T-helper 1 cell treated with Interleukin-12 subunit alpha and Interleukin-12 subunit beta and Interleukin-4 antibody, amounts not matched to agents 30 ng/mL and 1 ng/mL, for 36 hours (primary cell): Measurements from ENCODE around the gene HTR3A. TPM values are rescaled to one million over a fixed set of nuclear protein-coding genes. Genes with fewer than 3 reads are reported as not detected.
"Not testable (repeated sequence)": the region's sequence is repeated elsewhere in the genome, so short reads cannot be mapped to it uniquely, and the experiment has no call there.

Source experiments
- intact Hi-C: fragments of 100-400 bp; cut with micrococcal nuclease; formaldehyde crosslinking; loops from one replicate; pipeline ENCODE4 v1.15.1; 2024
- total RNA-seq: library from RNA; stranded (reverse); gene quantifications from 2 replicates; pipeline ENCODE4 v1.2.3, GENCODE V29; 2022

HTR3A gene
- not detected in 2 replicates for total RNA-seq

- intact Hi-C loops: no loop called here
These were observed at the start of gene HTR3A for GRCh38 chr11:113974741-113975470. Gene HTR3A (plus strand): TSS chr11:113975108. CDS start chr11:113975326, 218 bp downstream.

GRCh38 chr11:113926273-113927197, 48.4 kb upstream of the HTR3A start:
- intact Hi-C loops: no loop called here

- intact Hi-C loops: no loop called here
These were observed 46.6 kb upstream of the HTR3A start for GRCh38 chr11:113928311-113928710.

- intact Hi-C loops: no loop called here
These were observed 42.1 kb upstream of the HTR3A start for GRCh38 chr11:113932788-113933187.

- intact Hi-C loops: not testable (repeated sequence)
These were observed 40.7 kb upstream of the HTR3A start for GRCh38 chr11:113934193-113934592.

- intact Hi-C loops: no loop called here
These were observed 40.1 kb upstream of the HTR3A start for GRCh38 chr11:113934761-113935160.

GRCh38 chr11:113935858-113936257, 39.0 kb upstream of the HTR3A start:
- intact Hi-C loops: no loop called here

GRCh38 chr11:113937918-113938317, 37.0 kb upstream of the HTR3A start:
- intact Hi-C loops: no loop called here

GRCh38 chr11:113942256-113942655, 32.7 kb upstream of the HTR3A start:
- intact Hi-C loops: no loop called here

GRCh38 chr11:113946162-113946561, 28.7 kb upstream of the HTR3A start:
- intact Hi-C loops: not testable (repeated sequence)

- intact Hi-C loops: no loop called here
These were observed 26.9 kb upstream of the HTR3A start for GRCh38 chr11:113947994-113948393.

- intact Hi-C loops: no loop called here
These were observed 25.0 kb upstream of the HTR3A start for GRCh38 chr11:113949891-113950290.

GRCh38 chr11:113951537-113951936, 23.4 kb upstream of the HTR3A start:
- intact Hi-C loops: no loop called here

- intact Hi-C loops: no loop called here
These were observed 22.8 kb upstream of the HTR3A start for GRCh38 chr11:113952070-113952469.

- intact Hi-C loops: no loop called here
These were observed 22.3 kb upstream of the HTR3A start for GRCh38 chr11:113952588-113952987.

- intact Hi-C loops: no loop called here
These were observed 20.7 kb upstream of the HTR3A start for GRCh38 chr11:113954235-113954634.

GRCh38 chr11:113956986-113957385, 17.9 kb upstream of the HTR3A start:
- intact Hi-C loops: no loop called here

- intact Hi-C loops: no loop called here
These were observed 14.1 kb upstream of the HTR3A start for GRCh38 chr11:113960702-113961330.

- intact Hi-C loops: no loop called here
These were observed 7.5 kb upstream of the HTR3A start for GRCh38 chr11:113967361-113967760.

GRCh38 chr11:113971506-113972195, 3.3 kb upstream of the HTR3A start:
- intact Hi-C loops: no loop called here

GRCh38 chr11:113977071-113977490, 2.2 kb downstream of the HTR3A start:
- intact Hi-C loops: no loop called here
